GM06990 (cell line): ENCODE results near the gene RAB6B.

Source experiments
- DNase-seq: peaks from one replicate; pipeline ENCODE4 v3.0.0-alpha.2; 2011; ENCODE audit not compliant: insufficient read length; ENCODE audit errors: extremely low read depth
- H3K27me3 ChIP-seq: replicated peaks from 2 replicates; pipeline ENCODE4 v1.6.0; 2011; ENCODE audit warnings: low read length; ENCODE audit not compliant: control insufficient read depth, insufficient read depth
- H3K36me3 ChIP-seq: 2 replicates; pipeline ENCODE4 v1.5.1; 2011; ENCODE audit warnings: low read length; ENCODE audit not compliant: control insufficient read depth, insufficient read depth
- H3K4me3 ChIP-seq: replicated peaks from 2 replicates; pipeline ENCODE4 v1.5.1; 2011; ENCODE audit warnings: low read depth, mild to moderate bottlenecking, control low read depth, low read length
- CTCF ChIP-seq: IDR thresholded peaks from 2 replicates; pipeline ENCODE4 v1.5.1; 2011; ENCODE audit warnings: low read length, control low read depth, mild to moderate bottlenecking, inconsistent platforms; ENCODE audit not compliant: insufficient read depth, poor library complexity, severe bottlenecking

RAB6B gene

GRCh38 chr3:133896002-133896761, 500 bp upstream of the RAB6B start:
- no peaks in the 10 kb centered on the region for H3K36me3 ChIP-seq
- no peak for DNase-seq
- peaks cover 4% of the 10 kb centered on the region for H3K27me3 ChIP-seq
- TF ChIP-seq CTCF: no peak
- peak overlapping the region; percentile 27 for H3K4me3 ChIP-seq

GRCh38 chr3:133894353-133895207, 1.1 kb downstream of the RAB6B start:
- DNase-seq: no peak
- Histone ChIP-seq H3K36me3 (no peaks in the 10 kb centered on the region), H3K27me3 (peaks cover 4% of the 10 kb centered on the region), H3K4me3 (peak overlapping the region; percentile 16; the same call in 1 of the 2 replicates)
- no peak for TF ChIP-seq CTCF

GRCh38 chr3:133893683-133894352, 1.9 kb downstream of the RAB6B start:
- no peak for DNase-seq
- H3K36me3 ChIP-seq: no peaks in the 10 kb centered on the region
- peaks cover 4% of the 10 kb centered on the region for H3K27me3 ChIP-seq
- H3K4me3 ChIP-seq: no peak overlapping the region
- TF ChIP-seq CTCF: no peak

GRCh38 chr3:133892541-133893231, 3.0 kb downstream of the RAB6B start:
- H3K4me3 ChIP-seq: no peak overlapping the region
- no peak for DNase-seq
- TF ChIP-seq CTCF: no peak
- peaks cover 4% of the 10 kb centered on the region for H3K27me3 ChIP-seq
- no peaks in the 10 kb centered on the region for H3K36me3 ChIP-seq

- DNase-seq: no peak
- Histone ChIP-seq H3K27me3 (peaks cover 4% of the 10 kb centered on the region), H3K36me3 (no peaks in the 10 kb centered on the region), H3K4me3 (no peak overlapping the region)
- no peak for TF ChIP-seq CTCF
Observed at GRCh38 chr3:133891662-133892378, 3.9 kb downstream of the RAB6B start.
